Thyroid gland (tissue), 4 donors: ENCODE measurements around the gene CD6. TPM values are rescaled to one million over a fixed set of nuclear protein-coding genes. Genes with fewer than 3 reads are reported as not detected.
A peak's percentile ranks its signal among the peaks of the same experiment; 100 is the strongest.

Experiments used
- DNase-seq, 2 donors: peaks; one replicate each; pipeline ENCODE4 v3.0.0-alpha.2; 2019
- H3K27ac ChIP-seq, 3 donors: fragments of 200-600 bp; sonication (generic); 1 replicate in 2 of 3; 2 replicates in 1 of 3; pipeline ENCODE4 v1.5.1; 2016 to 2019; ENCODE audit warnings: mild to moderate bottlenecking in 1 of 3, moderate library complexity in 1 of 3
- H3K27me3 ChIP-seq: fragments of 200-600 bp; sonication (generic); one replicate; pipeline ENCODE4 v1.5.1; 2019
- H3K36me3 ChIP-seq, 2 donors: fragments of 200-600 bp; sonication (generic); one replicate each; pipeline ENCODE4 v1.5.1; 2016 to 2019
- H3K4me1 ChIP-seq, 2 donors: fragments of 200-600 bp; sonication (generic); one replicate each; pipeline ENCODE4 v1.5.1; 2017 to 2019
- H3K4me3 ChIP-seq, 3 donors: fragments of 200-600 bp; sonication (generic); replicated peaks in 1 of 3; 1 replicate in 2 of 3; 2 replicates in 1 of 3; pipeline ENCODE4 v1.5.1; 2016; ENCODE audit warnings: mild to moderate bottlenecking in 1 of 3
- H3K9me3 ChIP-seq: fragments of 200-600 bp; sonication (generic); one replicate; pipeline ENCODE4 v1.5.1; 2017
- CTCF ChIP-seq, 6 experiments: fragments of 200-600 bp in 3 of 6; fragments of 450-650 bp in 3 of 6; sonication (generic) in 3 of 6; IDR thresholded peaks; one replicate each; pipeline ENCODE4 v1.5.1; 2016 to 2019; ENCODE audit warnings: antibody characterized with exemption in 6 of 6, mild to moderate bottlenecking in 2 of 6, inconsistent platforms in 1 of 6, moderate library complexity in 1 of 6
- POLR2A ChIP-seq, 2 donors: fragments of 450-650 bp; IDR thresholded peaks; one replicate each; pipeline ENCODE4 v1.6.1; 2017; ENCODE audit warnings: antibody characterized with exemption in 2 of 2, mild to moderate bottlenecking in 2 of 2, moderate library complexity in 1 of 2
- whole genome bisulfite sequencing, 2 donors: methylation state at CpG; one replicate each; pipeline ENCODE4 v1.1.5; 2017; 5-methylcytosine and 5-hydroxymethylcytosine counted together
- intact Hi-C: fragments of 100-400 bp; cut with DNase I; formaldehyde crosslinking; loops from one replicate; pipeline ENCODE4 v1.15.1; 2023
- total RNA-seq, 4 donors: library from RNA; depleted of rRNA; stranded (reverse); fragments of >200 nt; gene quantifications; one replicate each; pipeline ENCODE4 v1.2.3, GENCODE V29; 2016

CD6 gene
- total RNA-seq, 4 donors from 2014 or later: 0.40 to 2.7 (median 0.69) TPM

GRCh38 chr11:60966890-60967289 lies 4.6 kb upstream of the CD6 start:
- Histone ChIP-seq H3K4me1 (no peaks in the 10 kb centered on the region), H3K27me3 (no peaks in the 10 kb centered on the region), H3K27ac (no peak overlapping the region), H3K9me3 (no peaks in the 10 kb centered on the region), H3K36me3 (no peaks in the 10 kb centered on the region), H3K4me3 (no peak overlapping the region)
- WGBS, 2 donors: 90 to 91% methylated on average over 4 of the region's 4 CpGs
- no peak for DNase-seq
- intact Hi-C loops: no loop called here
- TF ChIP-seq POLR2A (IDR thresholded peaks at IDR 0.05) (no peak), CTCF (IDR thresholded peaks at IDR 0.05) (no peak)

- H3K4me3 ChIP-seq: no peak overlapping the region
- H3K27me3 ChIP-seq: no peaks in the 10 kb centered on the region
- no peak for DNase-seq
- no peaks in the 10 kb centered on the region for H3K4me1 ChIP-seq
- WGBS, 2 donors: 40 to 96% methylated on average over 1 of the region's 1 CpG
- no peak overlapping the region for H3K27ac ChIP-seq
- intact Hi-C loops: no loop called here
- H3K9me3 ChIP-seq: no peaks in the 10 kb centered on the region
- TF ChIP-seq CTCF (IDR thresholded peaks at IDR 0.05) (no peak), POLR2A (IDR thresholded peaks at IDR 0.05) (no peak)
- H3K36me3 ChIP-seq: no peaks in the 10 kb centered on the region
Measured at GRCh38 chr11:60968223-60968622, 3.3 kb upstream of the CD6 start.

- no peak overlapping the region for H3K4me3 ChIP-seq
- WGBS, 2 donors: 13 to 20% methylated on average over 9 of the region's 9 CpGs
- no peaks in the 10 kb centered on the region for H3K9me3 ChIP-seq
- DNase-seq: peak; percentile 49 to 61
- H3K27ac ChIP-seq: no peak overlapping the region
- TF ChIP-seq CTCF (IDR thresholded peaks at IDR 0.05) (peak; percentile 62 to 88 (median 74)), POLR2A (IDR thresholded peaks at IDR 0.05) (no peak)
- no peaks in the 10 kb centered on the region for H3K4me1 ChIP-seq
- no peaks in the 10 kb centered on the region for H3K36me3 ChIP-seq
- intact Hi-C loops: loop anchor here (2.0 kb wide), 1 partner anchor 216 kb away; no protein-coding TSS in a partner anchor
- H3K27me3 ChIP-seq: no peaks in the 10 kb centered on the region
Measured at GRCh38 chr11:60970369-60970774, 1.1 kb upstream of the CD6 start.

DNA sequence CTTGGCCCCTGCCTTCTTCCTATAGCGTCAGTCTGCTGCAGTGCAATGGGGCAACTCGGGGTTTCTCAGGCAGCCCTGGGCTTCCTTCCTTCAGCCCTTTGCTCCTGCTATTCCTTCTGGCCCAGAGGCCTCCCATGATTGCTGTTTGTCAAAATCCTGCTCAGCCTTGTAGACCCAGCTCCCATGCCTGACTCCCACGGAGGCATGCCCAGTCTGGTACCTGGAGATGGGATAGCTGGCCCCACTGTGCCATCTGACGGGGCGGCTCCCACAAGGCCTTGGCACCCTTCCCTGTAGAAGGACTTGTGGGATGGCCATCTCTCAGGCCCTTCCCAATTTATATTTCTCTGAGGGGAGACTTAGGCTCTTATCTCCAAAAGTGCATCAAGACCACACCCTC lies 590 bp upstream of the CD6 start:
- TF ChIP-seq CTCF (IDR thresholded peaks at IDR 0.05) (no peak), POLR2A (IDR thresholded peaks at IDR 0.05) (no peak)
- Histone ChIP-seq H3K4me3 (no peak overlapping the region), H3K27ac (no peak overlapping the region), H3K9me3 (no peaks in the 10 kb centered on the region), H3K4me1 (no peaks in the 10 kb centered on the region), H3K27me3 (no peaks in the 10 kb centered on the region), H3K36me3 (no peaks in the 10 kb centered on the region)
- 76 to 84% methylated on average over 2 to 5 of the region's 5 CpGs for WGBS, 2 donors
- no peak for DNase-seq
- intact Hi-C loops: loop anchor here (2.0 kb wide), 1 partner anchor 216 kb away; no protein-coding TSS in a partner anchor

DNA sequence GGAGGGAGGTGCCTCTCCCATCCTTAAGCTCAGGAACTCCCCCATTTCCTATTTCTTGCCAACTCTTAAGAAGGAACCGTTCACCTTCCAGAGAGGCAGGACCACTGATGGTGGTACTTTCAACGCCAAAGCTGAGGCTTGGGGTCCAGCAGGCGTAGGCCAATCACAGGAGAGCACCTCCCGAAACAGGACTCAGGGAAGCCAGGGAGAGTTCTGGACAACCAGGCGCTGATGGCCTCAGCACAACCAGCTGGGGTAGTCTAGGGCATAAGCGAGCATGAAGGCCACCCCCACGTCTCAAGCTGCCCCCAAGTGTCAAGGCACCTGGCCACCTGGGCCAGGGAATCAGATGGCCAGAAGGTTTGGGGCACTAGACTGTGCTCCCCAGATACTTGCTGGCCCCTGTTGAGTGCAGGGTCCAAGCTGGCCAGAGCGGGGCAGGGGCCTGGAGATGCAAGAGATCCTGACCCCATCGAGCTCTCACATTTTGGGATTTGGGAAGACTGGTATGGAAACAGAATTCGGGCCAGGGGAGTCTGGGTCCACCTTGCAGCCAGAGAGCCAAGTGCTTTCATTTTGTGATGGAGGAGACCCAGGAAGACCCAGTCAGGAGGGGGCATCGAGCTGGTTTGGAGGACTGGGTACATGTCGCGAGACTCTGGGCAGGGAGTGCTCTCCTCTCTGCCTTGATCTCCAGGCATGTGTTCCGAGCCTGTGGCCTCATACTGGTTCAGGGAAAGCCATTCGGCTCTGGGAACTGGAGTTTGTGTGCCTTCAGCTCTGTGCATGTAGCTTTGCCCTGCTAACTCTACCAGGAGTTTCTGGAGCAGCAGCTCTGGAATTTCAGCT lies 926 bp downstream of the CD6 start:
- Histone ChIP-seq H3K27ac (no peak overlapping the region), H3K4me3 (no peak overlapping the region), H3K9me3 (no peaks in the 10 kb centered on the region), H3K27me3 (no peaks in the 10 kb centered on the region), H3K36me3 (no peaks in the 10 kb centered on the region), H3K4me1 (no peaks in the 10 kb centered on the region)
- 88 to 92% methylated on average over 12 to 13 of the region's 15 CpGs for WGBS, 2 donors
- intact Hi-C loops: no loop called here
- no peak for DNase-seq
- TF ChIP-seq CTCF (IDR thresholded peaks at IDR 0.05) (no peak), POLR2A (IDR thresholded peaks at IDR 0.05) (no peak)
